Stimulated activated CD4-positive, alpha-beta T cell treated with anti-CD3 and anti-CD28 coated beads, TNF-alpha, amount 100 ng/mL, for 48 hours (primary cell): ENCODE data around the gene SLC26A2.
"Not testable (repeated sequence)": the region's sequence is repeated elsewhere in the genome, so short reads cannot be mapped to it uniquely, and the experiment has no call there.

ENCODE experiments used
- DNase-seq, 3 donors: peaks; one replicate each; pipeline ENCODE4 v3.0.0-alpha.2; 2020; ENCODE audit warnings: low read depth in 3 of 3

Gene SLC26A2

GRCh38 chr5:150000990-150001659, 40.6 kb downstream of the SLC26A2 start:
- DNase-seq = peak in 1 of 3 donors; percentile 40

- DNase-seq = peak in 2 of 3 donors; percentile 35 to 50
Measured at GRCh38 chr5:150001660-150002486, 41.3 kb downstream of the SLC26A2 start.

- no peak for DNase-seq
Measured at GRCh38 chr5:150006318-150006717, 45.8 kb downstream of the SLC26A2 start.

- DNase-seq = no peak
Measured at GRCh38 chr5:150007050-150007449, 46.5 kb downstream of the SLC26A2 start.

- no peak for DNase-seq
Measured at GRCh38 chr5:150009671-150010387, 49.3 kb downstream of the SLC26A2 start.

GRCh38 chr5:150013931-150014330, 53.4 kb downstream of the SLC26A2 start:
- no peak for DNase-seq

- DNase-seq = no peak
Measured at GRCh38 chr5:150014456-150014855, 53.9 kb downstream of the SLC26A2 start.

GRCh38 chr5:150015415-150015814, 54.9 kb downstream of the SLC26A2 start:
- DNase-seq = no peak

GRCh38 chr5:150016537-150016936, 56.0 kb downstream of the SLC26A2 start:
- no peak for DNase-seq

GRCh38 chr5:150017226-150018005, 56.9 kb downstream of the SLC26A2 start:
- no peak for DNase-seq

GRCh38 chr5:150020249-150020648, 59.7 kb downstream of the SLC26A2 start:
- no peak for DNase-seq

- no peak for DNase-seq
Measured at GRCh38 chr5:150021491-150022157, 61.1 kb downstream of the SLC26A2 start.

- no peak for DNase-seq
Measured at GRCh38 chr5:150022158-150022531, 61.6 kb downstream of the SLC26A2 start.

- no peak for DNase-seq
Measured at GRCh38 chr5:150022681-150023080, 62.1 kb downstream of the SLC26A2 start.

GRCh38 chr5:150023136-150023535, 62.6 kb downstream of the SLC26A2 start:
- no peak for DNase-seq

- DNase-seq = no peak
Measured at GRCh38 chr5:150024346-150024984, 63.9 kb downstream of the SLC26A2 start.

GRCh38 chr5:150026682-150027172, 66.2 kb downstream of the SLC26A2 start:
- no peak for DNase-seq

GRCh38 chr5:150028047-150028446, 67.5 kb downstream of the SLC26A2 start:
- DNase-seq = not testable (repeated sequence)

- no peak for DNase-seq
Measured at GRCh38 chr5:150033334-150033733, 72.8 kb downstream of the SLC26A2 start.

GRCh38 chr5:150034662-150035061, 74.1 kb downstream of the SLC26A2 start:
- no peak for DNase-seq
